ENCODE measurements around the gene CTIF.

CTIF gene

DNA sequence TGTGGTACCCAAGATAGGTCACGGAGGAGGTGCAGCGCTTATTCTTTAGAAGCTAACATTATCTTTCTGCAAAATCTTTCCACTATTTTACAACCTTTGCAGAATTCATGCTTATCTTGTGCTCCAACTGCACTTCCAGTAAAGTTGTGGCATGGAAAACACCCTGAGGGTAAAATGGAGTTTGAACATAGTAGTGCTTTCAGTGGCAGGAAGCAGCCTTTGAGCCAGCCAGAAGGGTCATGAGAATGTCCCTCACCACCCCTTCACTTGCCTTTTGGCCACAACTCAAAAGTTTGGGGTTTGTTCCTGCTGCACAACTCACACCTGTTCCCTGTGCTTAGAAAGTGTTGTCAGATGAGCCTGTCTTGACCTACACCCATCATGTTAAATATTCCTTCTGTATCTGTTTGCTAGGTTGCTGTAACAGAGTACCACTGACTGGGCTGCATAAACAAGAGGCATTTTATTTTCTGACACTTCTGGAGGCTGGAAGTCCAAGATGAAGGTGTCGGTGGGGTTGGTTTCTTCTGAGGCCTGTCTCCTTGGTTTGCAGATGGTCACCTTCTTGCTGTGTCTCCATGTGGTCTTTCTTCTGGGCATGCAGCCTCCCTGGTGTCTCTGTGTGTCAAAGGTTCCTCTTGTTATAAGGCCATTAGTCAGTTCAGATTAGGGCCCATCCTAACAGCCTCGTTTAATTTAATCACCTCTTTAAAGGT is 217.8 kb downstream of the CTIF start:
- no peak for DNase-seq (ENCODE audit: low read depth)

DNA sequence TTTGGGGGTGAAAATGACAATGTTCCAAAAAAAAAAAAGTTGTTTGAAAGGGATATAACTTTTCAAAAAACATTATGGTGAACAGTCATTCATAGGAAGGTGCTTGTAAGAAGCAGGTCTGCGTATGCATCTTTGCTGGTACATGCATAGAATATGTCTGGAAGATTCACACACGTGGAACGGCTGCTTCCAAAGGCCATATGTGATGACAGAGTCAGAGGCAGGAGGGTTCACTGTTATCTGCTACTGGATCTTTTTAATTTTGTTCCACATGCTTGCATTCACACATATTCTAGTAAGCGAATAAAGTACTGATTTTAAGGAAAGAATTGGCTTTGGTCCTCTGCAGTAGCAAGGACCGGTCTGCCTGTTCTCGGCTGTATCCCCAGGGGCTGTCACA is 218.5 kb downstream of the CTIF start:
- no peak for DNase-seq (ENCODE audit: low read depth)

DNA sequence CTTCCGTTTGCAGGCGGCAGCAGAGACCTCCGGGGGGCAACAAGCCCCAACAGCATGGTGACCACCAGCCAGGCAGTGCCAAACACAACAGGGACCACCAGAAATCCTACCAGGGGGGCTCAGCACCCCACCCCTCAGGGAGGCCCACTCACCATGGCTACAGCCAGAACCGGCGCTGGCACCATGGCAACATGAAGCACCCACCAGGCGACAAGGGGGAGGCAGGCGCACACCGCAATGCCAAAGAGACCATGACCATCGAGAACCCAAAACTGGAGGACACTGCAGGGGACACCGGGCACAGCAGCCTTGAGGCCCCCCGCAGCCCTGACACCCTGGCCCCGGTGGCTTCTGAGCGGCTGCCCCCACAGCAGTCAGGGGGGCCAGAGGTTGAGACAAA is 219.1 kb downstream of the CTIF start:
- no peak for DNase-seq (ENCODE audit: low read depth)

DNA sequence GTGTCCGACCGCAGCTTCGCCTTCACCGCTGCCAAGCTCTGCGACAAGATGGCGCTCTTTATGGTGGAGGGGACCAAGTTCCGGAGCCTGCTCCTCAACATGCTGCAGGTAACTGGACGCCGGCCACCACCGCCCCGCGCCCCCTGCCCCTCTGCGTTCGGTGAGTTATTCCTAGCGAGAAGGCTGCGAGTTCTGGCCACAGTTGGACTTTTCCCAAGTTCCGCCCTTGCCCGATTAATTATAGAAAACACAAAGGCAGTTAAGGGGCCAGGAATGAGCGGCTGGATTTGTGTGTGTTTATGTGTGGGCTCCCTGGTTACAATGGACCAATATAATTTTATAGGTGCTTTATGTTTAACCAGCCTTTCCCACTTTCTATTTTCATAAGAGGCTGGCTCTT is 222.8 kb downstream of the CTIF start:
- DNase-seq (ENCODE audit: low read depth), result no peak

DNA sequence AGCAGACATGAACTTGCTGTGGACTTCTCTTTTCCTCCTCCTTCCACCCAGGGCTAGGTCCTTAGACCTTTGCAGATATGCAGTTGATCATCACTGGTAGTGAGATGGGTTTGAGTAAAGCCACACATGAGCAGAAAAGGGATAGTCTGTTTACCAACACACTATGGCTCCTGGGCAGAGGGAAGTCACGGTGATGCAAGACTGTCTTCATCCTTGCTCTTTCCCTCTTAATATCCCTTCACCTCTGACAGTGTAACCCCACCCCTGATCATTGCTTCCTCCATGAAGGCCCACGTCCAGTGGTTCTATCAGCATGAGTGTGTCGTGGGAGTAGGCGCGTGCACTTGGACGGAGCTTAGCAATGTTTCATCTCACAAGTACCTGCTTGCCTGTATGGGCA is 223.2 kb downstream of the CTIF start:
- no peak for DNase-seq (ENCODE audit: low read depth)

DNA sequence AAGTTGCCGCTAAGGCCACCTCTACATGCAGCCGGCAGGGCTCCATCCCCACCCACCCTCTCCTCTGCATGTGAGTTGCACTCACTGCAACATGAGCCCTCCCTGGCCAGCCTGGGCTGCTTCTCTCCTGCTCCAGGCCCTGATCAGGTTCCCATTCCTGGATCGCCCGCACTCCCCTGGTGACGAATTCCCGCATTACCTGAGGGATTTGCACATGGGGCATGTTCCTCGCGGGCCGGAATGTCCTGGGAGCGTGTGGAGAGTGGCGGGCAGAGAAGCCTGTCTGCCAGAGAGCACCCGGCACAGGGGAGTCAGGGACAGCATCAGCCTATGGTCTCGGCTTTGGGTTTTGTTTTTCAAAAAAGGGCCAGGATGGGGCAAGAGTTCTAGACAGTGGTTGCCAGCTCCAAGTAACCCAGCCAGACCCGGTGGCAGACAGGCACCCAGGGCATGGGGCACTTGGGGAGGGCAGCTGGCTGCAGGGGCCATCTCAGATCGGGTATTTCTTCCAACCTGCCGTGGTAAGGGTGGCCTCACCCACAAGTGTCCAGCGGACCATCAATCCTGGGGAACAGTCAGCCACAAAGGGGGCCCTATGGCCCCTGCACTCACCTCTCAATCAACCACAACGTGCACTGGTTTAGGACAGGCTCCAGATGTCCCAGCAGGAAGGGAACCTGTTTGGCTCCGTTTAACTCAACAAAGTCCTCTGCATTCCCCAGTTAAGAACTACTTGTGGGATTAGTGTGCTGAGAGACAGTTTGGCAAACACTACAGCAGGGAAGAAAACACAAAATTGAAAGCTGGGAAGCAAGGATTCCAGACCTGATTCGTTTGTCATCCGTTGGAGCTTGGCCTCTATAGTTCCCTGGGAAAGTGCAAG is 224.2 kb downstream of the CTIF start:
- DNase-seq (ENCODE audit: low read depth), result no peak

DNA sequence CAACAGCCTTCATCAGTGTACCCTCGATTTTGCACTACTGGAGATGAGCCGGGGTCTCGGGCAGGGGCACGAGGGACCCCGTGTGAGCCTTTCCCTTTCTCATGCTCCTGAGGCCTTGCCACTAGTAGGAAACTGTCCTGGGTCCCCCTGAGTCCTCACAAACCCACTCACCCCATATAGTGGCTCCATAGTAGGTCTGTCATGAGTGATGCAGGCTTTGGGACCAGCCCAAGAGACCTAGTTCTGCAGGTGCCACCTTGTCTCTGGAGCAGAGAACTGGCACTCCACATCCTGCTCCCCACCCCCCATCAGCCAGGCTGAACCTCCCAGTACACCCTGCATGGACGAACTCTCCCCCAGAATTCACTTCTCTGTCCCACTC is 224.9 kb downstream of the CTIF start:
- no peak for DNase-seq (ENCODE audit: low read depth)

DNA sequence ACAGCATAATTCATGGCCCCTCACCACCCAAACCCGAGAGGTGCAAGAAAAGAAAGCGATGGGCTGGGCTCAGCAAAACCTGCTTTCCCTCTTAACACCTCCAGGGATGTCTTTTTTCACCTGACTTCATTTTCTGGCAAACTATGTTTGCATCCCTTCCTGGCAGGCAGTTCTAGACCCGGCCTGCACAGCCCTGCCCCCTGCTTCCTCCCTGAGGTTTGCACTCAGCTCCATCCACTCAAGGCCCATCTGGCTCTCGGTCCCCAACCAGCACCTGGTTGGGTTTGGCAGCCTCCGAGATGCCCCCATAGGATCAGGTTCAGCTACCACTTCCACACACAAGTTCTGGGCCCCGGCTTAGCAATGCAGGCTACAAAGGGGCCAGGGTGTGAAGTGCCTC is 226.2 kb downstream of the CTIF start:
- no peak for DNase-seq (ENCODE audit: low read depth)

DNA sequence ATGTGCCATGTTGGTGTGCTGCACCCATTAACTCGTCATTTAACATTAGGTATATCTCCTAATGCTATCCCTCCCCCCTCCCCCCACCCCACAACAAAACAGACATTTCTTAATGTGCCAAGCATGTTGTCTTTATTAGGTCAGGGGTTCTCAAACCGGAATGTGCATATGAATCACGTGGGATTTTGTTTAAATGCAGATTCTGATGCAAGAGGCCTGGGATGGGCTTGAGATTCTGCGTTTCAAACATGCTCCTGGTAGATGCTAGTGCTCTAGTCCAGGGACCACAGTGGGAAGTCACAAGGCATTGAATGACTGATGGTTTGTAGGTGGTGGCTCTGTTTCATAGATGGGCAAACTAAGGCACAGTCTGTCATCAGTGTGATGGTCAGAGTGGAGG is 227.2 kb downstream of the CTIF start:
- no peak for DNase-seq (ENCODE audit: low read depth)

DNA sequence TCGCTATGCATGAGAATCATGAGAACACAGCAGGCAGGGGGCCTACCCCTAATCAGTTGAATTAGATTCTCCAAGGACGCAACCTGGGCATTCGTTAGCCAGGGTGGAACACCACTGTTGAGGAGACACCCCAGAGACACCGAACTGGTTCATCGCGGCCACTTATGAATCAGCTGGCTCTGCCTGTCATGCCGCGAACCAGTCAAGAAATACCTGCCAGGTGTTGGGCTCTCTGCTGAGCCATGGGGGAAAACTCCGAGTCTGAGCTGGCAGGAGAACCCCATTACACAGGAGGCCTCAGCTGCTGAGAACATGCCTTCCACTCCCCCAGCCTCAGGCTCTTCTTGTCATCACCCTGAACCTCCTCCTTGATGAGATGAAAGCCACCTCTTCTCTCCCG is 227.7 kb downstream of the CTIF start:
- no peak for DNase-seq (ENCODE audit: low read depth)

DNA sequence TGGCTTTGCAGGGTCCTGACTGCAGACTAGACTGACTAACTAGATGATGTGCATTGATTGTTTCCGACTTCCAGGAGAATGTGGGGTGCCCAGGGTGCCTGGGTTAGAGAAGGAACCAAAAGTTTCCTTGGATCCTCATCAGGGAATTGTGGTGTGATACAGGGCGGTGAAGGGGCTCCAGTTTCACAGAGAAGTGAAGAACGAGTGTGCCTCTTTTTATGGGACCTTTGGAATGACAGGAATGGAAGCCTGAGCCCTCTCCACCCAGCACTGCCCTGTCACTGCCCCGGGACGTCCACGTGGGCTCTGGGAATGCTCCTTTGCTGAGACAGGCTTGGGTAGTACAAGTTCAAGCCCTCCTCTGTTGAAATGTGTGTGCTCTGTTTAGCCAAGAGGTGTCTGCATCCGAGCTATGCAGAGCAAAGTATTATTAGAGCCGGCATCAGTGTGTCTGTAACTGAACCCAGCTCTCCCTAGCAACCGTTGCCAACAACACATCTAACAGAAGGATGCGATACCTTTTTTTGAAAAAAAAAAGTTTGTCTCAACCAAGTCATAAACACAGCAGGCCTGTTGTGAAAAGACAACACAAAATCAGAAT is 228.4 kb downstream of the CTIF start:
- no peak for DNase-seq (ENCODE audit: low read depth)

DNA sequence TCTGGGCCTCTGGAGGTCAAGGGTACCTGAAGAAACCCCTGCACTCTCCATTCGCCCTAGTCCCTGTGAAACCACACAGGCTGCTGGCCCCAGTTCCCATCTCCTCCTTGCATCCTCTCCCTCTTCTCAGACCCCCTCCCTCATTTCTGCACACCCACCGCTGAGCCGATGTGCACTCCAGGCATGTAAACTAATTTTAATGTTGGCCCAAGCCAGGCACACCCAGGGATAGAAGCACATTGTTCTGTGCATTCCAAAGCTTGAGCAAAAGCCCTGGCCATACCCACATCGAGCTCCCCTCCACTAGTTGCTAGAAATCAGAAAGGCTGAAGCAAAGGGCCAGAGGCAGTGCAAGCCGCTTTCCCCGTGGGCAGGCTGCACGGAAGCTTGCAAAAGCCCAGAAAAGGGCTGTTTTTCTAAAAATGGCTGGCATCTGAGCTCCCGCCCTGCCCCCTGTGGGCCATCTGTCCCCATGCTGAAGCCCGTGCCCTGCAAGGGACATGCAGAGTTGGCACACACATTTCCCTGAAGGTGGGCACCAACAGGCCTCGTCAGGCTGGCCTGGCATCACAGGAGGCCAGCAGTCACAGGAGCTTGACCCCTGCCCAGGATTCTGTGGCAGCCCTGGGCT is 230.3 kb downstream of the CTIF start:
- no peak for DNase-seq (ENCODE audit: low read depth)

DNA sequence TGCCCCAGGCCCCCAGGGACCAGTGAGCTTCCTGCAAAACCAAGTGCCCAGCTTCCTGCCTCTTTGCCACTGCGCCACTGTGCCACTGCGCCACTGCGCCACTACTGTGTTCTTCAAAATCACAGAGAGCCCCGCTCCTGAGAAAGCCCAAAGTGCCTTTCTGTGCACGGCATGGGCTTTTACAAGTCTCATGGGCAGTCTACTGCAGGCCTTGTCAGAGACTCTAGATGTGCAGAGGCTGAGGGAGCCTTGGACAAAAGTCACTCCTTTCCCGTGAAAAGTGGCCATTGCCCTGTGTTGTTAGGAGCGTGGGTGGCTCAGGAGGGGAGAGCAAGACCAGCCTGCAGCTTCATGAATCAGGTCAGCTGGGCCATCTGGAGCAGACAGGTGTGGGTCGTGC is 231.4 kb downstream of the CTIF start:
- DNase-seq (ENCODE audit: low read depth), result no peak

DNA sequence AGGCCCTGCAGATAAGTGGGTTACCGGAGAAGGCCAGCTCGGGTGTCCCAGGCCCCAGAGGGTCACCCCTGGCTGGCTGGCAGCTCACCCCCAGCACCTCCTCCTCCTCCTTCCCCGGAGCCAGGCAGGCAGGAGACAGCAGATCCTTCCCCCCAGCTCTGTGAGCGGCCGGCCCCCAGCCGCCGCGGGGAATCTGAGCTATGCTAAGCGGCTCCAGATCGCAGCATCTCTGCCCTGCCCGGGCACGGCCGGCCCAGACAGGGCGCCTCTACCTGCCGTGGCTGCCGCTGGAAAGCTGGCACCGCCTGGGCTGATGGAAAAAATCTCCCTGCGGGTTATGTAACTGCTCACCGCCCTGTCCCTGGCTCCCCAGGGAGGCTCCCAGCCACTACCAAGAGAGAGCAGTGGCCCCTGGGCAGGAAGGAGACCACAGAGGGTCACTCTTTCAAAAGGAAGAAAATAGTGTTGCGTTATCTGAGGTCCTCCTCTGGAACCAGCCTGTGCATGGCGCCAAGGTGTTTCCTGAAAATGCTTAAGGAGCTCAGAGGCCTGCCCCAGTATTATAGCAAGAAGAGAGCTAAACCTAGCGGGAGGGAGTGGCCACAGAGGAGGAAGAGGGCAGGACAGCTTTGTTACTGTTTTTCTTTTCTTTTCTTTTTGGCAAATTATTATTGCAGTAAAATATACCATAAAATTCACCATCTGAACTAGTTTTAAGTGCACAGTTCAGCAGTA is 233.0 kb downstream of the CTIF start:
- DNase-seq (ENCODE audit: low read depth), result no peak

DNA sequence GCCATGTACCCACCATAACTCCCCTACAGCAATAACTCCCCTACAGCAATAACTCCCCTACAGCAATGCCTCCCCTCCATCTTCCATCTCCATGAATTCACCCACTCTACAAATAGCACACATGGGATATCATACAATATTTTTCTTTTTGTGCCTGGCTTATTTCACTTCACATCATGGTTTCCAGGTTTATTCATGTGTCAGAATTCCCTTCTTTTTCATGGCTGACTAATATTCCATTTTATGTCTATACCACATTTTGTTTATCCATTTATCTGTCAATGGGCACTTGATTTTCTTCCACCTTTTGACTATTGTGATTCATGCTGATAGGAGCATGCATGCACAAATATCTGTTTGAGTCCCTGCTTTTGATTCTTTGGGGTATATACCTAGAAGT is 233.6 kb downstream of the CTIF start:
- DNase-seq (ENCODE audit: low read depth), result no peak

DNA sequence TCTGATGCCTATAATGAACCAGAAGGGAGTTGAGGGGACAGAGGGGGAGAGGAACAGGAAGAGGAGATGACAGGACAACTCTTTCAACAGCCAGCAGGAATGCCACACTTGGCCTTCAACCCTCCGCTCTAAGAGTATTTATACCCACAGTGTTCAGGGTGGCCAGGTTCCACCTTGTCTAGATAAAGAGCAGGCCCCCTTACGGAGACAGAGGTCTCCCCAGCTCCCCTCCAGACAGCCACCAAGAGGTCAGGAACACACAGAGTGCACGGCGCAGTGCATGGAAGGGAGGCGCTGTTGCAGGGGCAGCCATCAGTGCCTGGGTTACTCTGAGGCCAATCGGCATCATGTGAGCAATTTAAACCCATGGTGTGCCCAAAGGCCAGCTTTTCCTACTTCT is 235.0 kb downstream of the CTIF start:
- no peak for DNase-seq (ENCODE audit: low read depth)

DNA sequence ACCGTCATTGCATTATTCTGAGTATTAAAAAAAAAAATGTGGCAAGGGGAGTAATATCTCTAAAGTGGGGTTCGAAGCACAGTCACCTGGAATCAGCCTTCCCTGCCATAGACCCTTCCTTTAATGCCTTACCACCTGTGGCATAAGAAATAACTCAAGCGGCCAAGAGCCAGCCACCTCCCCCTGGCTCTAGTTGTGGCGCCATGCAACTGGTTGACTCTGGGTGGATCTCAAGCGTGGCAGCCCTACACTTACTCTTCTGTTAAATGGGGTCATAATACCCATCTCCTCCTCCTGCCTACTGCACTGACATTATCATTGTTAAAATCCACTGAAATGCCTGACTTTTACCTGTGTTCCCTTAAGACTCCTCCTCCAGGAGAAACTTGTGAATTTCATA is 236.1 kb downstream of the CTIF start:
- no peak for DNase-seq (ENCODE audit: low read depth)

DNA sequence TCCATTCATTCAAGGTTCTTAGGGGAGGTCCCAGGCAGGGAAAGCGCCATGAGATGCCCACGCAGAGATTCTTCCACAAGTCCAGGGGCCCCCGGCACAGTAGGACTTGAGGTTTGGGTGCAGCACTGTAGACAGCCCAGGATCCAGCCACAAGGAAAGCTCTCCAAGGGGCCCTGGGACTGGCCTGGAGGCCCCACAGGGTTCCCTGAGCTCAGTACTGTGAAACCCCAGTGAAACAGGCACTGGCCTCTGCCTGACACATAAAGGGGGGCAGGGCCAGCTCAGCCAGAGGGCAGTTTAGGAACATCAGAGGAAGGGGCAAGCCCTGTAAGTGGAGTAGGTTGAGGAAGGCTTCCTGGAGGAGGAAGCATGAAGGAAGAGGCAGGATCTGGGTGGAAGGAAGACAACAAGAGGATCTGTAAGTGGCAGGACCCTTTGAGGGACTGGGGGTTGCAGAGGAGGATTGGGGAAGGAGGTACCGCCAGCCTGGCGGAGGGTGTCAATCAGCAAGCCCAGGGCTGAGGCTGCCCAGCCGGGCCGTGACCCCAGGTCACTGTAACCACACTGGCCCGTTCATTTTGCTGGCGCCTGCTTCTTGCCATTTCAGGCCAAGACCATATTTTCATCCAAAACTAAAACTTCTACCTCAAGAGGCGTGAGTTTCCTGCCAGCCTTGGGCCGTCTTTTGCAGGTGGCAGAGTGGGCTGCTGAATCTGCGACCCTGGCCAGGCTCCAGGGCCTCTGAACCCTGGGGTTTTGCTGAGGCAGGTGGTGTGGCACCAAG is 236.7 kb downstream of the CTIF start:
- DNase-seq (ENCODE audit: low read depth), result no peak

DNA sequence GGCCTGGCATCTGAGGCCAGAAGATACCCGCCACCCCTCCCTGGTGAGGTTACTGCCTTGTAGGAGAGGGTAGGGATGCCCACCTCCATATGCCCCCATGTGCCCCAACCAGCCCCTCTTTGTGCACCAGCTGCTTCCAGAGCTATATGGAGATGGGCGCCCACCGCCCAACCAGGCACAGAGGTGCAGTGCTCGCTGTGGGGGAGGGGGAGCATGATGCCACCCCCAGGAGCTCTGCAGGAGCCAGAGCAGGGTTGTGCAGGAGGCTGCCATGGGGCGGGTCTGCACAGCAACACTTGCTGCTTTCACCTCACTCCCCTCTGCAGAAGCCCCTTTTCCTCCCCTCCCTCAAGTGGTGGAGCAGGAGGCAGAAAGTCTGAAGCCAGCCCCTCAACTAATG is 237.3 kb downstream of the CTIF start:
- DNase-seq (ENCODE audit: low read depth), result no peak

DNA sequence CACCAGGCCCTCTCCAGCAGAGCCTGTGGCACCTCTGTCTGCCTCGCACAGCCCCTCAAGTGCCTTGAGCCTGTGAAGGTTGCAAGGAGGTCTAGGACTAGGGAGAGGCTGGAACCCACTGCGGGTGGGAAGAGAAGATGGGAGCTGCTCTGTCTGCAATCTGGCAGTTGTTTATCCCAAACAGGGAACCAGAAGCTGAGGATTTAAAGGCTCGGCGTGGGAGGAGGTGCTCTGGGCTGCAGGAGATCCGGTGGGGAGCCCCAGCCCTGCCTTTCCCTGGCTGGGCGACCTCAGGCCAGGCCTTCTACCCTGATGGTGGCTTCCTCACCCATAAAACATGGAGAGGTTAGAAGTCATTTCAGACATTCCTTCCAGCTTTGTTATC is 237.8 kb downstream of the CTIF start:
- DNase-seq (ENCODE audit: low read depth), result no peak

DNA sequence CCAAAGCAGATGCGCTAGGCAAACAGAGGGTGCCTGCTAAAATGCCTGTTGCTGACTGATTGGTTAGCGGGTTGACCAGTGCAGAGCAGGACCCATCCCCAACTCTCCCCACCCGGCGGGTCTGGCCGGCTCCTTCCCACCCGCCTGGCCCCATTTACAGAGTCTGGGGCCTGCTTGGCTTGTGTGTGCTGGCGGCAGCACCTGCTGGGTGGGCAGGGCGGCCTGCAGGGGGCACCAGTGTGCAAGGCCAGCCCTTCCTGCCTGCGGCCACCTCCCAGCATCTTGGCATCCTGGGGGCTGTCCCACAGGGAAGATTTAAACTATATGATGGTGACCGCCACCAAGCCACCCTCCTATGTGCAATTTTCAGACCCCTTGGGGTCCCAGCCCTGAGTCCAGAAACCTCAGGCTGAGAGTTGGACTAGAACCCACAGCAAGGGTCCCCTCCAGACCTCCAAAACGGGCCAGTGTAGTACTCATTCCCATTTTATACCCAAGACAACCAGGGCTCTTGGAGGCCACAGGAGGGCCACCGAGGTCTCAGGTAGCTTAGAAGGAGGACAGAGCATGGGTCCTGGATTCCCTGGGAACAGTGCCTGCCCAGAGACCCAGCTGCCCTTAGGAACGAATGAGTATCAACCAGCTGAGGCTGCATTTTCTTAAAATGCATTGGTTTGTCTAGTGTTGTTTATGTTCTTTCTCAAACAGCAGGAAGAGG is 238.4 kb downstream of the CTIF start:
- peak; percentile 50 for DNase-seq (ENCODE audit: low read depth)

Data from stimulated activated CD8-positive, alpha-beta memory T cell treated with anti-CD3 and anti-CD28 coated beads, Interleukin-15, amount 100 ng/mL, for 24 hours (primary cell).